ENCODE data around the gene SPATA13. TPM values are rescaled to one million over a fixed set of nuclear protein-coding genes. Genes with fewer than 3 reads are reported as not detected.

The SPATA13 gene
- total and polyA plus RNA-seq, 2 experiments from 2014 or later, result 12.4 to 19.4 TPM

DNA sequence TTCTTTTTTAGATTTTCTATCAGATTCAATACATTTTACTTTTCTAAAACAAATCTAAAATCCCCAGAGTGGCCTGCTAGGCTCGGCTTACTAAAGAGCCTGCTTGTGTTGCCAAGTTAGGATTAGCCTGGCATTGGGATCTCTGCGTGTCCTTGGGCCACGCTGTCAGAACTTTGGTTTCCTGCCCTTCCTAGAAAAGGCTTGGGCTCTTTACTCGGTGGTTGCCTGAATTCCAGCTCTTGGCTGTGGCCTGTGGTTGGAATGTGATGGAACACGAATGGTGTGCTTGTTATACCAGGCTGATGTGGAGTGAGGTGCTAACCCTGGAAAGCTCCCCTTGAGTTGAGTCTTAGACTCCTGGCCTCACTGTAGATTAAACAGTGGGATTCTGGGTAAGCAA is 8.5 kb downstream of the SPATA13 start:
- Histone ChIP-seq H2AFZ (no peak overlapping the region), H4K20me1 (ENCODE audit: insufficient read depth, poor library complexity, severe bottlenecking) (no peaks in the 10 kb centered on the region), H3K27ac (no peak overlapping the region), H3K9me2 (replicated peaks; ENCODE audit: insufficient read depth) (no peaks in the 10 kb centered on the region), H3K4me3 (no peak overlapping the region), H3K4me1 (ENCODE audit: insufficient read depth) (no peaks in the 10 kb centered on the region), H3K9me3 (ENCODE audit: low read depth) (no peaks in the 10 kb centered on the region), H3K79me2 (peaks cover 21% of the 10 kb centered on the region), H3K4me2 (no peak overlapping the region), H3K36me3 (replicated peaks; ENCODE audit: insufficient read depth, low read depth) (no peaks in the 10 kb centered on the region), H3K27me3 (no peaks in the 10 kb centered on the region)
- WGBS (ENCODE audit: low lambda C conversion rate, missing lambda C conversion rate), result 84% methylated on average over 5 of the region's 5 CpGs
- TF ChIP-seq EZH2 (IDR thresholded peaks at IDR 0.05; ENCODE audit: borderline replicate concordance) (no peak), EZH2phosphoT487 (IDR thresholded peaks at IDR 0.05; ENCODE audit: low read depth, severe bottlenecking, unreplicated experiment) (no peak)
- TF ChIP-seq, protein P1, sequence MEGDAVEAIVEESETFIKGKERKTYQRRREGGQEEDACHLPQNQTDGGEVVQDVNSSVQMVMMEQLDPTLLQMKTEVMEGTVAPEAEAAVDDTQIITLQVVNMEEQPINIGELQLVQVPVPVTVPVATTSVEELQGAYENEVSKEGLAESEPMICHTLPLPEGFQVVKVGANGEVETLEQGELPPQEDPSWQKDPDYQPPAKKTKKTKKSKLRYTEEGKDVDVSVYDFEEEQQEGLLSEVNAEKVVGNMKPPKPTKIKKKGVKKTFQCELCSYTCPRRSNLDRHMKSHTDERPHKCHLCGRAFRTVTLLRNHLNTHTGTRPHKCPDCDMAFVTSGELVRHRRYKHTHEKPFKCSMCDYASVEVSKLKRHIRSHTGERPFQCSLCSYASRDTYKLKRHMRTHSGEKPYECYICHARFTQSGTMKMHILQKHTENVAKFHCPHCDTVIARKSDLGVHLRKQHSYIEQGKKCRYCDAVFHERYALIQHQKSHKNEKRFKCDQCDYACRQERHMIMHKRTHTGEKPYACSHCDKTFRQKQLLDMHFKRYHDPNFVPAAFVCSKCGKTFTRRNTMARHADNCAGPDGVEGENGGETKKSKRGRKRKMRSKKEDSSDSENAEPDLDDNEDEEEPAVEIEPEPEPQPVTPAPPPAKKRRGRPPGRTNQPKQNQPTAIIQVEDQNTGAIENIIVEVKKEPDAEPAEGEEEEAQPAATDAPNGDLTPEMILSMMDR (IDR thresholded peaks at IDR 0.05; ENCODE audit: poor library complexity), result no peak
- DNase-seq (ENCODE audit: low spot score), result no peak

DNA sequence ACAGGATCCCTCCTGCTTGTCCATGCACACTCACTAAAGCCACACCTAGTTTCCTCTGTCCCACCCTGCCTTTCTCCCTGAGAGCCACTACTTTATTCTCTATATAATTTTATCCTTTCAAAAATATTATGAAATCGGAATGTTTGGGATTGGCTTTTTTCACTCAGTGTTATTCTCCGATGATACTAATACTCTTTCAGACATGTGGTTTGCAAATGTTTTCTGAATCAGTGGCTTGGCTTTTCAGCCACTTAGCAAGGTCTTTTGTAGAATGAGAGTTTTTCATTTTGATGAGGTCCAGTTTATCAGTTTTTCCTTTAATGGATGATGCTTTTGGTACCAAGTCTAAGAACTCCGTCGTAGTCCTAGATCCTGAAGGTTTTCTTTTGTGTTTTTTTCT is 11.6 kb downstream of the SPATA13 start:
- 99% methylated on average over 4 of the region's 4 CpGs for WGBS (ENCODE audit: low lambda C conversion rate, missing lambda C conversion rate)
- Histone ChIP-seq H3K27ac (no peak overlapping the region), H3K4me3 (no peak overlapping the region), H3K9me3 (ENCODE audit: low read depth) (no peaks in the 10 kb centered on the region), H3K4me1 (ENCODE audit: insufficient read depth) (no peaks in the 10 kb centered on the region), H3K36me3 (replicated peaks; ENCODE audit: insufficient read depth, low read depth) (no peaks in the 10 kb centered on the region), H3K4me2 (no peak overlapping the region), H2AFZ (no peak overlapping the region), H3K79me2 (peaks cover 32% of the 10 kb centered on the region), H4K20me1 (ENCODE audit: insufficient read depth, poor library complexity, severe bottlenecking) (no peaks in the 10 kb centered on the region), H3K27me3 (no peaks in the 10 kb centered on the region), H3K9me2 (replicated peaks; ENCODE audit: insufficient read depth) (no peaks in the 10 kb centered on the region)
- TF ChIP-seq EZH2 (IDR thresholded peaks at IDR 0.05; ENCODE audit: borderline replicate concordance), result no peak
- TF ChIP-seq, protein P1 (IDR thresholded peaks at IDR 0.05; ENCODE audit: poor library complexity), result no peak
- TF ChIP-seq EZH2phosphoT487 (IDR thresholded peaks at IDR 0.05; ENCODE audit: low read depth, severe bottlenecking, unreplicated experiment), result no peak
- DNase-seq (ENCODE audit: low spot score), result no peak

DNA sequence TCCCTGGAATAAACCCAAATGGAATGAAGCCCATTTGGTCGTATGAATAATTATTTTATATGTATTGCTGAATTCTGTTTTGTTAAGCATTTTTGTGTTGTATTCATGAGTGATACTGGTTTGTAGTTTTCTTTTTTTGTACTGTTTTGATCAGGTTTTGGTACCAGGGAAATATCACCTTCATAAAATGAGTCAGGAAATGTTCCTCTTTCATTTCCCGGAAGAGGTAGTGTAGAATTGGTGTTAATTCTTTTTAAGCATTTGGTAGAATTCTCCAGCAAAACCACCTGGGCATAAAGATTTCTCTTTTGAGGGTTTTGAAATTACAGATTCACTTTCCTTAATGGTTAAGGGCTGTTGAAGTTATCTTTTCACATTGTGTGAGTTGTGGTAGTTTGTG is 13.3 kb downstream of the SPATA13 start:
- no peak overlapping the region for H3K27ac ChIP-seq

More for the DNA sequence above, 13.3 kb downstream of the SPATA13 start:
- H2AFZ ChIP-seq, result no peak overlapping the region
- no peaks in the 10 kb centered on the region for H3K9me3 ChIP-seq (ENCODE audit: low read depth)
- no peak overlapping the region for H3K4me2 ChIP-seq
- H3K4me3 ChIP-seq, result no peak overlapping the region
- H3K9me2 ChIP-seq (replicated peaks; ENCODE audit: insufficient read depth), result no peaks in the 10 kb centered on the region
- peaks cover 44% of the 10 kb centered on the region for H3K79me2 ChIP-seq
- 90% methylated on average over 2 of the region's 2 CpGs for WGBS (ENCODE audit: low lambda C conversion rate, missing lambda C conversion rate)
- no peak for DNase-seq (ENCODE audit: low spot score)
- H3K4me1 ChIP-seq (ENCODE audit: insufficient read depth), result no peaks in the 10 kb centered on the region
- TF ChIP-seq EZH2phosphoT487 (IDR thresholded peaks at IDR 0.05; ENCODE audit: low read depth, severe bottlenecking, unreplicated experiment) (no peak), EZH2 (IDR thresholded peaks at IDR 0.05; ENCODE audit: borderline replicate concordance) (no peak)
- TF ChIP-seq, protein P1 (IDR thresholded peaks at IDR 0.05; ENCODE audit: poor library complexity), result no peak
- H3K27me3 ChIP-seq, result no peaks in the 10 kb centered on the region
- no peaks in the 10 kb centered on the region for H4K20me1 ChIP-seq (ENCODE audit: insufficient read depth, poor library complexity, severe bottlenecking)
- no peaks in the 10 kb centered on the region for H3K36me3 ChIP-seq (replicated peaks; ENCODE audit: insufficient read depth, low read depth)
